ENCODE data around the gene FRMD3.

Gene FRMD3

DNA sequence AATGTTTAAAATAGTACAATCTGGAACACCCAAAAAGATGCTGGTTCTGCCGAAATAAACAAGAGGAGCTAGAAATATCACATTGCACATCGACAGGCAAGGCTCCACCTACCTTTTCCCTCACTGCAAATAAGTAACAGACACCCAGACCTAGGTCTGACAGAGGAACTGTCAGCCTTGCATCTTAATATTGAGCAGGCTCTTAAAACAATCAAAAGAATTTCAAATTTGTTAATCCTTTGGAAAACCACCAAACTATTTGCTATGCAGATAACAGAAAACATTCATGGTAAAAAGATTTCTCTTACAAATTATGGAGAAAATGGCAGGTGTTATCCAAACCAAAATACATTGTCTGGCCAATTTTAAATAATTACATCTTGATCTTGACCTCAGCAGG lies 71.3 kb downstream of the FRMD3 start:
- no peaks in the 10 kb centered on the region for H3K27me3 ChIP-seq (ENCODE audit: insufficient read depth, low read depth, severe bottlenecking)
- H3K36me3 ChIP-seq, result no peaks in the 10 kb centered on the region
- no peak overlapping the region for H3K27ac ChIP-seq
- TF ChIP-seq CTCF (IDR thresholded peaks at IDR 0.05; ENCODE audit: low read depth, low read length), result no peak
- H3K4me3 ChIP-seq (ENCODE audit: low read depth, low read length), result no peak overlapping the region
- H3K9me3 ChIP-seq (ENCODE audit: severe bottlenecking), result no peaks in the 10 kb centered on the region
- DNase-seq, result no peak

GRCh38 chr9:83466351-83466750 lies 71.8 kb downstream of the FRMD3 start:
- Histone ChIP-seq H3K27ac (no peak overlapping the region), H3K4me3 (ENCODE audit: low read depth, low read length) (no peak overlapping the region), H3K9me3 (ENCODE audit: severe bottlenecking) (no peaks in the 10 kb centered on the region), H3K27me3 (ENCODE audit: insufficient read depth, low read depth, severe bottlenecking) (no peaks in the 10 kb centered on the region), H3K36me3 (no peaks in the 10 kb centered on the region)
- TF ChIP-seq CTCF (IDR thresholded peaks at IDR 0.05; ENCODE audit: low read depth, low read length), result no peak
- DNase-seq, result no peak

DNA sequence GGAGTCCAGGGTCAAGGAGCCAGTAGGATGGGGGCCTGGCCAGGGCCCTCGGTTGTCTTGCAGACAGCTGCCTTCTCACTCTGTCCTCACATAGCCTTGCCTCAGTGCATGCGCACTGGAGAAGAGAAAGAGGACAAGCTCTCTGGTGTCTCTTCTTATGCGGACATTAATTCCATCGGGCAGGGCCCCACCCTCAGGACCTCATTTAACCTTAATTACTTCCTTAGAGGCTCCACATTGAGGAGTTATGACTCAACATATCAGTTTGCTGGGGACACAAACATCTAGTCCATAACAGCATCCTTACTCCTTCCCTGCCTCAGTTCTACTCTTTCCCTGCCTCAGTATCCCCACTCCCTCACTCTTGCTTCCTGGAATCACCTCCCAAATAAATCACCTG lies 78.4 kb downstream of the FRMD3 start:
- Histone ChIP-seq H3K27ac (no peak overlapping the region), H3K9me3 (ENCODE audit: severe bottlenecking) (no peaks in the 10 kb centered on the region), H3K4me3 (ENCODE audit: low read depth, low read length) (no peak overlapping the region), H3K27me3 (ENCODE audit: insufficient read depth, low read depth, severe bottlenecking) (no peaks in the 10 kb centered on the region), H3K36me3 (no peaks in the 10 kb centered on the region)
- TF ChIP-seq CTCF (IDR thresholded peaks at IDR 0.05; ENCODE audit: low read depth, low read length), result no peak
- no peak for DNase-seq

GRCh38 chr9:83458530-83458929 lies 79.7 kb downstream of the FRMD3 start:
- no peak for DNase-seq

DNA sequence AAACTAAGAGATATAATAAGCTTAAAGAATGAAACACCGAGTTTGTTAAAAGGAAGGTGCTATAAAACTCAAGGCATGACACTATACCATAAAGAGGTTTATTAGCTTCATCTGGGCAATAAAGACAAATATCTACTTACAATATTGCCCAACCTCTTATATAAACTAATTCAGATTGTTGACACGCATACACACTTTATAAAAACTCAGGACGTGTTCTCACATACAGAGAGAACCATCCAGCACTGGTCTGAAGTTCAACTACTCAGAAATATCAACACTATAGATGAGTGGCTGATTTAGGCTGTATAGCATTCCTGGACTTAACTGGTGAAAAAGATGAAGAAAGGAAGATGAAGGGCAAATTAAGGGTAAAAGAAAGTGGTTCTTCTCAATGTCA lies 81.2 kb downstream of the FRMD3 start:
- Histone ChIP-seq H3K36me3 (no peaks in the 10 kb centered on the region), H3K27ac (no peak overlapping the region), H3K4me3 (ENCODE audit: low read depth, low read length) (no peak overlapping the region), H3K27me3 (ENCODE audit: insufficient read depth, low read depth, severe bottlenecking) (no peaks in the 10 kb centered on the region), H3K9me3 (ENCODE audit: severe bottlenecking) (no peaks in the 10 kb centered on the region)
- TF ChIP-seq CTCF (IDR thresholded peaks at IDR 0.05; ENCODE audit: low read depth, low read length), result no peak
- no peak for DNase-seq

More at GRCh38 chr9:83458530-83458929, 79.7 kb downstream of the FRMD3 start:
- no peaks in the 10 kb centered on the region for H3K27me3 ChIP-seq (ENCODE audit: insufficient read depth, low read depth, severe bottlenecking)
- no peak overlapping the region for H3K4me3 ChIP-seq (ENCODE audit: low read depth, low read length)
- no peak for TF ChIP-seq CTCF (IDR thresholded peaks at IDR 0.05; ENCODE audit: low read depth, low read length)
- no peaks in the 10 kb centered on the region for H3K9me3 ChIP-seq (ENCODE audit: severe bottlenecking)
- H3K36me3 ChIP-seq, result no peaks in the 10 kb centered on the region
- H3K27ac ChIP-seq, result no peak overlapping the region

DNA sequence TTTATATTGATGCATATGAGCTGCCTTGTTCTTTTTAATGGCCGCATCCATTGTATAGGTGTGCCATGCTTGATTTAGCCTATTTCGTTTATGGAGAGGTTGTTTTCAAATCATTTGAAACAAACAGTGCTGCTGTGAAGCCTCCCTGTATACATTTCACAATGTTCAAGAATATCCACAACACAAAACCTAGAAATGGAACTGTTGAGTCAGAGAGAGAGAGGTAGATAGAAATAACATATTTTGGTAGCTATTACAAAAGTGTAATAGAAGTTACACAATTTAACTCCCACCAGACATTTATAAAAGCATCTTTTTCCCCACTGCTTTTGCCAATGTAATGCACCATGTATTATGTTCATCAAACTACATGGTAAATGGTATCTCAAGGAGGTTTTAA lies 82.0 kb downstream of the FRMD3 start:
- Histone ChIP-seq H3K36me3 (no peaks in the 10 kb centered on the region), H3K27ac (no peak overlapping the region), H3K4me3 (ENCODE audit: low read depth, low read length) (no peak overlapping the region), H3K9me3 (ENCODE audit: severe bottlenecking) (no peaks in the 10 kb centered on the region), H3K27me3 (ENCODE audit: insufficient read depth, low read depth, severe bottlenecking) (no peaks in the 10 kb centered on the region)
- no peak for TF ChIP-seq CTCF (IDR thresholded peaks at IDR 0.05; ENCODE audit: low read depth, low read length)
- no peak for DNase-seq
